Activated CD4-positive, alpha-beta memory T cell treated with anti-CD3 and anti-CD28 coated beads for 36 hours (primary cell): ENCODE data around the gene SLC39A9. TPM values are rescaled to one million over a fixed set of nuclear protein-coding genes. Genes with fewer than 3 reads are reported as not detected.
"Not testable (repeated sequence)": the region's sequence is repeated elsewhere in the genome, so short reads cannot be mapped to it uniquely, and the experiment has no call there.

Source experiments
- CTCF ChIA-PET: fragments of 350-600 bp; sonication (Branson Sonifier 250); formaldehyde crosslinking; loops from one replicate; lab custom pipeline; 2021; ENCODE audit warnings: antibody characterized with exemption, inconsistent platforms; lab: Charles Lee
- POLR2A ChIA-PET: fragments of 350-600 bp; sonication (Branson Sonifier 250); formaldehyde crosslinking; loops from one replicate; lab custom pipeline; 2021; ENCODE audit warnings: antibody characterized with exemption; lab: Charles Lee
- DNase-seq: peaks from one replicate; pipeline ENCODE4 v3.0.0-alpha.2; 2020
- H3K27ac Mint-ChIP-seq: one replicate; pipeline ENCODE4 v1.8.0; 2021; ENCODE audit warnings: mixed read lengths
- H3K27me3 Mint-ChIP-seq: one replicate; pipeline ENCODE4 v1.8.0; 2021; ENCODE audit warnings: mixed read lengths
- H3K36me3 Mint-ChIP-seq: one replicate; pipeline ENCODE4 v1.8.0; 2021; ENCODE audit warnings: mixed read lengths
- H3K4me1 Mint-ChIP-seq: one replicate; pipeline ENCODE4 v1.8.0; 2021; ENCODE audit warnings: low read depth, mixed read lengths
- H3K4me3 Mint-ChIP-seq: one replicate; pipeline ENCODE4 v1.8.0; 2021; ENCODE audit warnings: mild to moderate bottlenecking, mixed read lengths
- H3K9me3 Mint-ChIP-seq: one replicate; pipeline ENCODE4 v1.8.0; 2021; ENCODE audit warnings: mixed read lengths
- intact Hi-C: fragments of 100-400 bp; cut with micrococcal nuclease; formaldehyde crosslinking; loops from one replicate; pipeline ENCODE4 v1.15.1; 2023
- total RNA-seq, 2 experiments: library from RNA; stranded (reverse); gene quantifications; one replicate each; pipeline ENCODE4 v1.2.3, GENCODE V29; 2021

The SLC39A9 gene
- total RNA-seq, 2 experiments from 2014 or later: 39.3 to 40.3 TPM

DNA sequence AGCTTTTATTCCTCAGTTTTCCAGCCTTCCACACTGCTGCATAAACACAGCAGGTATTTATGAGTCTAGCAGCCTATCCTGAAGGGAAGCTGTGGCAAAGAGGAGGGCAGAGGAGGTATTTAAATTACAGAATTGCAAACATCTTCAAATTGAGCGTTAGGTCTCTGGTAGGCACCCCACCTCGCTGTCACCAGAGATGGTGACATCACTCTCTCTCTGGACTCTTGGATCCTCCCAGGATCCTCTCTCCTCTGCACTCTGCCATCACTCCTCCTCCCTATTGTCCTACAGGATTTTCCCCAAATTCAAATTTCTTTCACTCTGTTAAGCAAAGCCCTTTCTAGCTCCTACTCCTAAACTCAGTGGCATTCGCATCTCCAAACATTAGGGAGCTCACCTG, 92.7 kb downstream of the SLC39A9 start:
- CTCF ChIA-PET: no interaction called here
- H3K4me1 Mint-ChIP-seq: no peaks in the 10 kb centered on the region
- H3K36me3 Mint-ChIP-seq: no peaks in the 10 kb centered on the region
- intact Hi-C loops: no loop called here
- H3K4me3 Mint-ChIP-seq: no peak overlapping the region
- H3K9me3 Mint-ChIP-seq: no peaks in the 10 kb centered on the region
- no peak overlapping the region for H3K27ac Mint-ChIP-seq
- POLR2A ChIA-PET: no interaction called here
- H3K27me3 Mint-ChIP-seq: peaks cover 5% of the 10 kb centered on the region
- no peak for DNase-seq

DNA sequence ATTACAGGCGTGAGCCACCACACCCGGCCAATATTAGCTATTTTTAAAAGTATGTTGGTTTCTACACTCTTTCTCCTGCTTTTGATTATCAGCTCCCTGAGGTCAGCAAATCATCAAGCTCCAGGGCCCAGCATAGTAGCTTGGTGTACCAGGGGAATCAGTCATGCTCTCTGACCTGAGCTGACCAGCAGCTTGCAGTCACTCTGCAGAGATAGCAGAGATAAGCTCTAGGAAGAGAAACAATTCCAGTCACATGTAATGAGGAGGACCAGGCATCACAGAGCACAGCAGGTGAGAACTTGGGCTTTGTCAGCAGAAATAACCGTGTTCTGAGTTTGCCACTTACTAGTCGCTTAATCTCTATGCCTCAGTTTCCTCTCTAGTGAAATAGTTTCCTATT, 94.5 kb downstream of the SLC39A9 start:
- H3K36me3 Mint-ChIP-seq: no peaks in the 10 kb centered on the region
- POLR2A ChIA-PET: no interaction called here
- intact Hi-C loops: no loop called here
- H3K9me3 Mint-ChIP-seq: no peaks in the 10 kb centered on the region
- no peaks in the 10 kb centered on the region for H3K4me1 Mint-ChIP-seq
- H3K27ac Mint-ChIP-seq: no peak overlapping the region
- H3K27me3 Mint-ChIP-seq: peaks cover 1% of the 10 kb centered on the region
- no peak overlapping the region for H3K4me3 Mint-ChIP-seq
- CTCF ChIA-PET: interaction anchor here (1.1 to 1.2 kb wide), 3 partner anchors 20 to 250 kb away, joined by 3 to 4 read pairs (median 3); no protein-coding TSS in a partner anchor
- no peak for DNase-seq

DNA sequence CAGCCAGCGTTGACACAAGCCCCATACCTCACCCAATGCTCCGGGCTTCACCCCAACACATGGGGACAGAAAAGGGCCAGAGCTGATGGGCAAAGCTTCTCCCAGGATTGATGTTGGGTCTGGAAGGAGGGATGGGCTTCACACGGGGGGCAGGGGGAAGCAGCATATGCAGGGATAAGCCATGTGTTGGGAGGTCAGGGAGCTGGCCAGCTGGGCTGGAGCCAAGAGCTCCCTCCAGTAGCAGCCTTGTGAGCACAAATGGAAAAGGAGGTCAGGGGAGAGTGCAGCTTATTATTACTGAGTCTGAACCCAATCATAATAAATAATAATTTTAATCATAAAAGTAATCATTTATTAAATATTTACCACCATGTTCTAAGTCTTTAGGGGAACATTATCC, 95.3 kb downstream of the SLC39A9 start:
- H3K27me3 Mint-ChIP-seq: peaks cover 1% of the 10 kb centered on the region
- H3K4me3 Mint-ChIP-seq: no peak overlapping the region
- CTCF ChIA-PET: interaction anchor here (1.2 kb wide), 1 partner anchor 34 kb away, joined by 3 read pairs; no protein-coding TSS in a partner anchor
- no peak for DNase-seq
- H3K27ac Mint-ChIP-seq: no peak overlapping the region
- no peaks in the 10 kb centered on the region for H3K4me1 Mint-ChIP-seq
- POLR2A ChIA-PET: no interaction called here
- intact Hi-C loops: no loop called here
- no peaks in the 10 kb centered on the region for H3K36me3 Mint-ChIP-seq
- no peaks in the 10 kb centered on the region for H3K9me3 Mint-ChIP-seq

DNA sequence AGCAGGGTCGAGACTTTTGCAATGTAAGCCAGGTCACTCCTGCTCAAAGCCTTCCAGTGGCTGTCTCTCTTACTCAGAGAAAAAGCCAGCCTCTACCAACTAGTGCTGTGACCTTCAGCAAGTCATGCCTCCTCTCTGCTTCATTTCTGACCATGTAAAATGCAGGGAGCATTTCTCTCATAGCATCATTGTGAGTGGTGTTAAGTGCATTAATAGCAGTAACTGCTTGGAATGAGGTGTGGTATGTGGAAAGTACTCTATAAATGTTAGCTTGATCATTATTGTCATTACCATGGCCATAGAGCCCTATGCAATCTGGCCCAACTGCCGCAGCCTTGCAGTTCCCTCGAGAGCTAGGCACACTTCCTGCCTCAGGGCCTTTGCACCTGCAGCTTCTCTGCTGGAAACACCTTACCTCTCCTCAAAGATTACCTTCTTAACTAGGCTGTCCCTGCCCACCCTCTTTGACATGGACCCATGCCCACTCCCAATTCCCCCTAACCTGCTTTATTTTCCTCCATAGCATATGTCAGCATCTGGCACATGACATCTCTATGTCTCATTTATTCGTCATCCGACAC, 96.9 kb downstream of the SLC39A9 start:
- POLR2A ChIA-PET: no interaction called here
- Mint-ChIP-seq H3K4me3 (no peak overlapping the region), H3K9me3 (no peaks in the 10 kb centered on the region), H3K4me1 (no peaks in the 10 kb centered on the region), H3K27me3 (peaks cover 1% of the 10 kb centered on the region), H3K27ac (no peak overlapping the region), H3K36me3 (no peaks in the 10 kb centered on the region)
- DNase-seq: no peak
- CTCF ChIA-PET: no interaction called here
- intact Hi-C loops: no loop called here

DNA sequence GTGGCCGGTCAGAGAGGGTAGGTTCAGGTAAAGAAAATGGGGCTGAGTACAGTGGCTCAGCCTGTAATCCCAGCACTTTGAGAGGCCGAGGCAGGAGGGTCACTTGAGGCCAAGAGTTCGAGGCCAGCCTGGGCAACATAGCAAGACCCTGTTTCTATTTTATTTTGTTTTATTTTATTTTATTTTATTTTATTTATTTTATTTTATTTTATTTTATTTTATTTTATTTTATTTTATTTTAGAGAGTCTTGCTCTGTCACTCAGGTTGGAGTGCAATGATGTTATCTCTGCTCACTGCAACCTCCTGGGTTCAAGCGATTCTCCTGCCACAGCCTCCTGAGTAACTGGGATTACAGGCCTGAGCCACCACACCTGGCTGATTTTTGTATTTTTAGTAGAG, 99.4 kb downstream of the SLC39A9 start:
- H3K9me3 Mint-ChIP-seq, H3K4me1 Mint-ChIP-seq, H3K4me3 Mint-ChIP-seq, DNase-seq, H3K36me3 Mint-ChIP-seq, intact Hi-C loops, POLR2A ChIA-PET, CTCF ChIA-PET, H3K27ac Mint-ChIP-seq, H3K27me3 Mint-ChIP-seq: not testable (repeated sequence)

DNA sequence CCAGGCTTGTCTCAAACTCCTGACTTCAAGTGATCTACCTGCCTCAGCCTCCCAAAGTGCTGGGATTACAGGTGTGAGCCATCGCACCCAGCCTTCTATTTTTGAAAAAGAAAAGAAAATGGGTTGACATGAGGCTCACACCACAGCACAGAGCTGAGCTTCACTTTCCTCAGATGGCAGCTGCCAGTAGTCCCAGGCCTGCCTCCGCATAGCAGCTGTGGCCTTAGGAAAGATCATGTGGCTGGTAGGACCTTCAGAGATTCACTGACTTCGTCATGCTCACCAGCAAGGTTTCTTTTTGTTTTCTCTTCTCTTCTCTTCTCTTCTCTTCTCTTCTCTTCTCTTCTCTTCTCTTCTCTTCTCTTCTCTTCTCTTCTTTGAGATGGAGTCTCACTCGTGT, 99.8 kb downstream of the SLC39A9 start:
- CTCF ChIA-PET: interaction anchor here (0.6 kb wide), 1 partner anchor 636 kb away, joined by 3 read pairs; no protein-coding TSS in a partner anchor
- H3K27me3 Mint-ChIP-seq, H3K36me3 Mint-ChIP-seq, DNase-seq, H3K4me1 Mint-ChIP-seq, intact Hi-C loops, POLR2A ChIA-PET, H3K9me3 Mint-ChIP-seq, H3K4me3 Mint-ChIP-seq, H3K27ac Mint-ChIP-seq: not testable (repeated sequence)

DNA sequence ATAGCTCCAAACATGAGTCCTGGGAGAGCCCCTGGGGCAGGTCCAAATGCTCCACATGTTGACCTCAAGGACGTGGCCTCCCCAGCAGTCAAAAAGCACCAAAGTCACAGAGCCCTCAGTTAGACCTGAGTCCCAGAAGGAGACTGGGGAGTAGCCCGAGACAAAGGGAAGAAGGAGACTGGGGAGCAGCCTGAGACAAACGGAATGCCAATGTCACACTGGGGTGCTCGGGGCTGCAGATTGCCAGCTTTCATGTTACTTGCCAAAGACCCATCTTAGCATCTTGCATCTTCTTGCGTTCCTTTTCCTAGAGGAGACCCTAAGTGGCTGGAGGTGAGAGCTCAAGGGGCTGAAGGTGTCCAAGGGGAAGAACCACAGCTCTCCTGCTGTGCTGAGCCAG, 100.9 kb downstream of the SLC39A9 start:
- ChIA-PET CTCF (interaction anchor here (1.3 kb wide), 1 partner anchor 30 kb away, joined by 3 read pairs; no protein-coding TSS in a partner anchor), POLR2A (no interaction called here)
- H3K4me3 Mint-ChIP-seq: no peak overlapping the region
- peaks cover 1% of the 10 kb centered on the region for H3K27me3 Mint-ChIP-seq
- no peaks in the 10 kb centered on the region for H3K36me3 Mint-ChIP-seq
- no peak overlapping the region for H3K27ac Mint-ChIP-seq
- no peaks in the 10 kb centered on the region for H3K4me1 Mint-ChIP-seq
- intact Hi-C loops: no loop called here
- no peaks in the 10 kb centered on the region for H3K9me3 Mint-ChIP-seq
- no peak for DNase-seq

DNA sequence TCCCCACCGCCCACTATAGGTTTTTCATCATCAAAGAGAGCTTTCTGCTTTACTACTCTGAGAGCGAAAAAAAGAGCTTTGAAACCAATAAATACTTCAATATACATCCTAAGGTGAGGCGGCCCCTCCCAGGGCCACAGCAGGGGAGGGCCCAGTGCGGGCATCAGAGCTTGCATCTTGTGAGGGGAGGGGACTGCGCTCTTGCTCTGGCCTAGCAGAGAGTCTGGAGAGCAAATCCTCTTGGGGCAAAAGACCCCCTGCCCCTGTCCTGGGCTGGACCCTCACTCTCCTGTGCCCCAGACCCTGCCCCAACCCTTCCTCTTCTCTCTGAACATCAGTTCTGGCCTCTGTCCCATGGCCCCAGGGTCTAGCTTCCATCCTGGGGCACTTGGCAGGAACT, 101.6 kb downstream of the SLC39A9 start:
- no peak for DNase-seq
- Mint-ChIP-seq H3K9me3 (no peaks in the 10 kb centered on the region), H3K27me3 (no peaks in the 10 kb centered on the region), H3K36me3 (no peaks in the 10 kb centered on the region), H3K4me1 (no peaks in the 10 kb centered on the region), H3K27ac (no peak overlapping the region), H3K4me3 (no peak overlapping the region)
- POLR2A ChIA-PET: no interaction called here
- intact Hi-C loops: no loop called here
- CTCF ChIA-PET: interaction anchor here (1.3 kb wide), 1 partner anchor 29 kb away, joined by 3 read pairs; no protein-coding TSS in a partner anchor

DNA sequence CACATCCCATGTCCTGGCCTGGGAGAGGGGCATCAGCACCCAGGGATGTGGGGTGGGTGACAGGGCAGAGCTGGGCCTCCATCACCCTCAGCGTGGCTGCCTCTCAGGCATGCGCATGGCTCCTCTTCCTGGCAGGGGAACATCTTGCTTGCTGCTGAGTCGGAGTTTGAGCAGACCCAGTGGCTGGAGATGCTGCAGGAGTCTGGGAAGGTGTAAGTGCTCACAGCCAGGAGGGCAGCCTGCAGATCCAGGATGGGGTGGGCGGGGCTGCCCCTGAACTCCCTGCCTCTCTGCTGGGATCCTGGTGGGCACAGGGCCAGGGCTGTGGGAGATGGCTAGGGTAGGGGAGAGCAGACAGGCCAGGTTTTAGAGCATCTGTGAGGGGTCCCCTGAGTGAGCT, 102.2 kb downstream of the SLC39A9 start:
- Mint-ChIP-seq H3K9me3 (no peaks in the 10 kb centered on the region), H3K4me3 (no peak overlapping the region), H3K4me1 (no peaks in the 10 kb centered on the region), H3K27me3 (no peaks in the 10 kb centered on the region), H3K36me3 (no peaks in the 10 kb centered on the region), H3K27ac (no peak overlapping the region)
- intact Hi-C loops: no loop called here
- DNase-seq: no peak
- ChIA-PET CTCF (no interaction called here), POLR2A (no interaction called here)

DNA sequence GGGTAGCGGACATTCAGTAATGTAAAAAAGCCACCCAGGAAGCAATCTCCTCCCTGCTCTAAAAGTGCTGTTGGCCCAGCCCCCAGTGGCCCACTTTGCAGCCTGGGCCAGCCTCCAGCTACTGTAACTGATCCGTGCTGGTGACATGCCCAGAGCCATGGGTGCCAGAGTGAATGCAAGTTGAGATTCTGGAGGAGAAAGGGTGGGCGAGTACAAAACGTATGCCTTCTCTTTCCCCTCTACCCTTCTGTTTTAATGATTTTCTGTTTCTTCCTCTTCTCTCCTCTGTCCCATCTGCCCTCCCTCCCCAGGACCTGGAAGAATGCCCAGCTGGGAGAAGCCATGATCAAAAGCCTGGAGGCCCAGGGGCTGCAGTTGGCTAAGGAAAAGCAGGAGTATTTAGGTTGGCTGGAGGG, 102.9 kb downstream of the SLC39A9 start:
- CTCF ChIA-PET: no interaction called here
- no peak for DNase-seq
- H3K27me3 Mint-ChIP-seq: no peaks in the 10 kb centered on the region
- POLR2A ChIA-PET: no interaction called here
- no peak overlapping the region for H3K4me3 Mint-ChIP-seq
- no peaks in the 10 kb centered on the region for H3K9me3 Mint-ChIP-seq
- H3K27ac Mint-ChIP-seq: no peak overlapping the region
- no peaks in the 10 kb centered on the region for H3K4me1 Mint-ChIP-seq
- H3K36me3 Mint-ChIP-seq: no peaks in the 10 kb centered on the region
- intact Hi-C loops: no loop called here

DNA sequence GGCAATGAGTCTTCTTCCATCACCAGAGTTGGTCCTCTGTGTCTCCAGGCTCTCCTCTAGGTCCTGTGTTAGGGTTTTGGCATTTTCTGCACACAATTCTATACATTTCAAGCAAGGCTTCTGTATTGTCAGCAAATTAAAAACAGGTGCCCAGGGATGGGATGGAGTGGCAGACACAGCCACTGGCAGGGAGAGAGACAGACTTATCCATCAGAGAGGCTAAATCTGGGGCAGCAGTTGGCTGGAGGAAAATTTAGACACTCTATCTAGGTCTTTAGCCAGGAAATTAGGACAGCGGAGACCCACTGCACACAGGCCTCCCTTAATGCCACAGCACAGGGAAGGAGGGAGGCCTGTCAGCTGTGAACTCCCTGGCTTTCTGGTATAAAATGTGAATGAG, 106.3 kb downstream of the SLC39A9 start:
- POLR2A ChIA-PET: no interaction called here
- DNase-seq: no peak
- H3K27me3 Mint-ChIP-seq: no peaks in the 10 kb centered on the region

DNA sequence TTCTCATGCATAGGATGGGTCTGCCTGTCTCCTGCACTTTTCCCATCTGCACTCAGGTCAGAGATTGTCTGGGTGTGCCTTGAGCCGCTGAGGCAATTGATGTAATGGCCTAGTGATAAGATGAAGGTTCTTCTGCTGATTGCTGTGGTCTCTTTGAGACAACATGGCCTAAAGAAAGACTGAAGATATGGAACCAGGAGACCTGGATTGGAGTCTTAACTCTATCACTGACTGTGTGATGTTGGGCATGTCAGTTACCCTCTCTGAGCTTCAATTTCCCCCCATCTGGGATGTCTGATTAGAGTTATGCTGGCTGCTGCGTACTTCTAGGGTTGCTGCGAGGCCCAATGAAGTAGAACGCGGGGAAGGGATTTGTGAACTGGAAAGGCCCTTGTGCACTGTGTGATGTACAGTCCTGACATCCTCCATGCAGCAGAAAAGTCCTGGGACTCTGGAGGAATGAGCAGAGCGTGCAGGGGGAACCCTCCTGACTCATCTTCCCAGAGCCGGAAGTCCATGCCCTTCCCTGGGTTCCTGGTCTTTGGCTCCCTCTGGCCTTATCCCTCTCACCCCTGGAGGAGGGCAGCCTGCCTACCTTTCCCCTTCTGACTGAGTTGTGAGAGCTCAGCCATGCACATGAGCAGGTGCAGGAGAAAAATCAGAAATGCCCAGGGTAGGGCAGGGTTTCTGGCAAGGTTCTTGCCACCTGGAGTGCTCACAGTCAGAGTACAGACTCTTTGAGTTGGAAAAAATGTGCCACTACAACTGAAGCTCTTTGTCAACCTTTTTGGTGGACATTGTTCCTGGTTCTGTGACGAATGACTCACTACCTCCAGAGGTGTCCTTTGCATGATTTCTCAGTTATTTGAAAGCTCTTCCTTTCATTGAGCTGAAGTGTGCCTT, 107.1 kb downstream of the SLC39A9 start:
- Mint-ChIP-seq H3K9me3 (no peaks in the 10 kb centered on the region), H3K36me3 (no peaks in the 10 kb centered on the region), H3K4me1 (no peaks in the 10 kb centered on the region), H3K4me3 (no peak overlapping the region), H3K27me3 (no peaks in the 10 kb centered on the region), H3K27ac (no peak overlapping the region)
- CTCF ChIA-PET: interaction anchor here (0.6 to 2.2 kb wide), 7 partner anchors 43 to 1893 kb away, joined by 3 to 4 read pairs (median 3); no protein-coding TSS in a partner anchor
- intact Hi-C loops: no loop called here
- POLR2A ChIA-PET: no interaction called here
- DNase-seq: no peak

More for the DNA sequence above, 106.3 kb downstream of the SLC39A9 start:
- no peaks in the 10 kb centered on the region for H3K4me1 Mint-ChIP-seq
- CTCF ChIA-PET: interaction anchor here (0.8 to 2.2 kb wide), 6 partner anchors 23 to 263 kb away, joined by 3 to 4 read pairs (median 3); no protein-coding TSS in a partner anchor
- intact Hi-C loops: no loop called here
- H3K27ac Mint-ChIP-seq: no peak overlapping the region
- H3K9me3 Mint-ChIP-seq: no peaks in the 10 kb centered on the region
- H3K36me3 Mint-ChIP-seq: no peaks in the 10 kb centered on the region
- no peak overlapping the region for H3K4me3 Mint-ChIP-seq
